Skeletal muscle tissue (tissue), 4 donors: ENCODE measurements around the gene SUMO3. TPM values are rescaled to one million over a fixed set of nuclear protein-coding genes. Genes with fewer than 3 reads are reported as not detected.

Experiments
- H3K27ac ChIP-seq: one replicate; pipeline ENCODE4 v1.7.0; 2013; ENCODE audit warnings: mild to moderate bottlenecking, low read depth, low read length, inconsistent platforms
- H3K27me3 ChIP-seq, 3 donors: one replicate each; pipeline ENCODE4 v1.7.0; 2013; ENCODE audit warnings: low read length in 3 of 3; ENCODE audit not compliant: control insufficient read depth in 3 of 3, insufficient read depth in 3 of 3
- H3K36me3 ChIP-seq, 3 donors: one replicate each; pipeline ENCODE4 v1.7.0; 2013; ENCODE audit warnings: low read length in 3 of 3; ENCODE audit not compliant: control insufficient read depth in 3 of 3, insufficient read depth in 3 of 3
- H3K4me1 ChIP-seq, 3 donors: one replicate each; pipeline ENCODE4 v1.7.0; 2013; ENCODE audit warnings: low read length in 3 of 3, mild to moderate bottlenecking in 3 of 3; ENCODE audit not compliant: control insufficient read depth in 3 of 3, insufficient read depth in 3 of 3
- H3K4me3 ChIP-seq, 3 donors: one replicate each; pipeline ENCODE4 v1.7.0; 2013; ENCODE audit warnings: low read length in 3 of 3
- H3K9ac ChIP-seq, 3 donors: one replicate each; pipeline ENCODE4 v1.7.0; 2013; ENCODE audit warnings: low read length in 3 of 3, mild to moderate bottlenecking in 3 of 3, moderate library complexity in 2 of 3, low read depth in 1 of 3
- H3K9me3 ChIP-seq, 3 donors: one replicate each; pipeline ENCODE4 v1.7.0; 2013; ENCODE audit warnings: low read length in 3 of 3; ENCODE audit not compliant: control insufficient read depth in 3 of 3
- total RNA-seq: library from RNA; depleted of rRNA; stranded (reverse); fragments of >200 nt; gene quantifications from one replicate; pipeline ENCODE4 v1.2.3, GENCODE V29; 2014
- donor health status: Osteomylitis.

The SUMO3 gene
- total RNA-seq, 1 donor from 2014 or later, result 28.7 TPM

DNA sequence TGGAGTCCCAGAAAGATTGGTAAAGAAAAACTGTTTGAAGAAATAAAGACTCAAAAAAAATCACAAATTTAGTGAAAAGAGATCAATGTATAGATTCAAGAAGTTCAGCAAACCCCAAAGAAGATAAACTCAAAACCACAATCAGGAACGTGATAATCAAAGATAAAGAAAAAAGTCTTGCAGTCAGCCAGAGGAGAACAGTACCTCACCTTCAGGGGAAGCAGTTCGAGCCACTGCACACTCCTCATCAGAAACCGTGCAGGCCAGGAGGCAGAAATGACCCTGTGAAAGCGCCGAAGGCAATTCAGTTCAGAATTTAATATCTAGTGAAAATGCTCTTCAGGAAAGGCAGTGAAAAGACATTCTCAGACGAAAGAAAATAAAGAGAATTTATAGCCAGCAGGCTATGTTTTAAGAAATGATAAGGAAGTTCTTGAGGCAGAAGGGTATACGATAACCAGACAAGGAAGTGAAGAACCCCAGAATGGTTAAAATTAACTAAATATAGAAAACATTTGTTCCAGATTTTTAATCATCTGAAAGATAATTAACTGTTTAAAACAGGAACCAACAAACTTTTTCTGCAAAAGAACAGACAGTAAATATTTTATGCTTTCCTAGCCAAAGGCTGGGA is 13.5 kb upstream of the SUMO3 start:
- no peaks in the 10 kb centered on the region for H3K36me3 ChIP-seq
- no peak overlapping the region for H3K27ac ChIP-seq
- H3K27me3 ChIP-seq, result peaks cover 3 to 7% (median 6%) of the 10 kb centered on the region in 3 donors
- peaks cover under 1 to 5% (median under 1%) of the 10 kb centered on the region in 3 donors for H3K4me1 ChIP-seq
- H3K4me3 ChIP-seq, result no peak overlapping the region
- peaks cover 6 to 10% (median 8%) of the 10 kb centered on the region in 3 donors for H3K9me3 ChIP-seq
- H3K9ac ChIP-seq, result no peak overlapping the region

DNA sequence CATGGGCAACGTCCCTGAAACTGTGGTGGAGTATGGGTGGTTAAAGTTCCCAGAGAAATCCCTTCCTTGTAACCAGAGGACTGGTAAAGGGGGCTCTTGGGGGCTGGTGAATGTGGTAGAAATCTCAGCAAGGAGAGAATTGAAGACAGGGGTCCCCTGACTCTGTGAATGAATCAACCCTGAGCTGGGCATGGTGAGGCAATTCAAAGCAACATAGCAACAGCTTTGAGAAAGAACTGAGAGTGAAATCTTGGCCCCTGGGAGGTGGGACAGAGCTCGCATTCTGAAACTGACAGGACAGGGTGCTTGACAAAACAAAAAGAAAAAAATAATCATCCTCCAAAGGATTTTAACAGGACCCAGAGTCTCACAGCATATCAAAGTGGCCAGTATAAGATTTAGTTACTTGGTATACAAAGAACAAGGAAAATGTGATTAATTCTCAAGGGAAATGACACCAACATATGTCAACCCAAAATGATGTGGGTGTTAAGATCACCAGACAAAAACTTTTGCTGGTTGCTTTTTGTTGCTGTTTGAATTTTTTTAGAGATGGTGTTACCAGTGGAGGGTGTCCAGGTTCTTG is 11.7 kb upstream of the SUMO3 start:
- Histone ChIP-seq H3K4me1 (no peaks in the 10 kb centered on the region), H3K36me3 (no peaks in the 10 kb centered on the region), H3K27ac (no peak overlapping the region), H3K9me3 (peaks cover 6 to 10% (median 8%) of the 10 kb centered on the region in 3 donors), H3K4me3 (no peak overlapping the region), H3K27me3 (peaks cover 1 to 5% (median 3%) of the 10 kb centered on the region in 3 donors), H3K9ac (no peak overlapping the region)

DNA sequence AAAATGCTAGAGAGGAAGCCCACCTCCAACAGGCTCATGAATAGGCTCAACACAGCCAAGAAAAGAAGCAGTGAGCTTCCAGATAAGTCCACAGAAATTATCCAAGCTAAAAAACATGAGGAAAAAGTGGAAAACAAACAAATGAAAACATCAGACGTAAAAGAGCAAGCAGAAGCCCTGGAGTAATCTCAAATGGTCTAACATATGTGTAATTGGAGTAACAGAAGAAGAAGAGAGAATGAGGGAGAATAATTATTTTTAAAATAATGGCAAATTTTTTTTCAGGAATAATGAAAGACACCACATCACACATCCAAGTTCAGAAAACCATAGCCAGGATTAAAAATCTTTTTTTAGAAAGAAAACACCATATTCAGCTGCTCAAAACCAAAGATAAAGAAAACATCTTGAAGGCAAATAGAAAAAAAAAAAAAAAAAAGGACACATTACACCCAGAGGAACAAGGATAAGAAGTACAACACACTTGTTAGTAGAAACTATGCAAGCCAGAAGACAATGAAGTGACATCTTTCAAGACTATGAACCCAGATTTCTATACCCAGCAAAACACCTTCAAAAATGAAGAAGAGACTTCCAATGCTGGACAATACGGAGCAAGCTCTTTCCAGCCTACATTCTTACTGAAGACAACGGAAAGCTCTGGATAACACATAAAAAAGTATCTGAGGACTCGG is 10.6 kb upstream of the SUMO3 start:
- no peaks in the 10 kb centered on the region for H3K4me1 ChIP-seq
- no peaks in the 10 kb centered on the region for H3K27me3 ChIP-seq
- H3K9ac ChIP-seq, result no peak overlapping the region

DNA sequence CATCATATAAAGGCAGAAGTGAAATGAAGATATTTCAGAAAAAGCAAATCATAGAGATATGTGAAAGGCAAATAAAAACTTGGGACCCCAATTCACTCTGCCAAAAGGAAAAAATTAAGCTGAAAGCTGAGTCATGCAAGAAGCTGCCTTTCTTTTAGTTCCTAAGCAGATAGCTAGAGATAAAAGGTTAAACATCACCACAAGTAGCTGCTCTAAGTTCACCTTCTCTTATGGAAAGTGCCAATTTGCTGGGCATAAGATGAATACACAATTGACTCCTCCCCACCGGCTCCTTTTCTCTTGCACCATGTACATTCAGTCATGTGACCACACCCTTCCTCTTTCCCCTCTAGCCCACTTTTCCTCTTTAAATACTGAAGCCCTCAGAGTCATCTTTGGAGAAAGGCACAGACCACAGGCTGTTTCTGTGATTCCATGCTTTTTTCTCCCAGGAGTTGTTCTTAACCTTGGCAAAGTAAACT is 5.4 kb upstream of the SUMO3 start:
- peaks cover 13 to 15% (median 14%) of the 10 kb centered on the region in 3 donors for H3K9me3 ChIP-seq
- no peak overlapping the region for H3K27ac ChIP-seq
- H3K4me3 ChIP-seq, result no peak overlapping the region
- no peaks in the 10 kb centered on the region for H3K36me3 ChIP-seq
- H3K4me1 ChIP-seq, result peaks cover 0 to 5% (median 2%) of the 10 kb centered on the region in 3 donors
- no peaks in the 10 kb centered on the region for H3K27me3 ChIP-seq
- H3K9ac ChIP-seq, result no peak overlapping the region

More for the DNA sequence above, 10.6 kb upstream of the SUMO3 start:
- Histone ChIP-seq H3K36me3 (no peaks in the 10 kb centered on the region), H3K27ac (no peak overlapping the region), H3K4me3 (no peak overlapping the region), H3K9me3 (peaks cover 6 to 10% (median 8%) of the 10 kb centered on the region in 3 donors)

DNA sequence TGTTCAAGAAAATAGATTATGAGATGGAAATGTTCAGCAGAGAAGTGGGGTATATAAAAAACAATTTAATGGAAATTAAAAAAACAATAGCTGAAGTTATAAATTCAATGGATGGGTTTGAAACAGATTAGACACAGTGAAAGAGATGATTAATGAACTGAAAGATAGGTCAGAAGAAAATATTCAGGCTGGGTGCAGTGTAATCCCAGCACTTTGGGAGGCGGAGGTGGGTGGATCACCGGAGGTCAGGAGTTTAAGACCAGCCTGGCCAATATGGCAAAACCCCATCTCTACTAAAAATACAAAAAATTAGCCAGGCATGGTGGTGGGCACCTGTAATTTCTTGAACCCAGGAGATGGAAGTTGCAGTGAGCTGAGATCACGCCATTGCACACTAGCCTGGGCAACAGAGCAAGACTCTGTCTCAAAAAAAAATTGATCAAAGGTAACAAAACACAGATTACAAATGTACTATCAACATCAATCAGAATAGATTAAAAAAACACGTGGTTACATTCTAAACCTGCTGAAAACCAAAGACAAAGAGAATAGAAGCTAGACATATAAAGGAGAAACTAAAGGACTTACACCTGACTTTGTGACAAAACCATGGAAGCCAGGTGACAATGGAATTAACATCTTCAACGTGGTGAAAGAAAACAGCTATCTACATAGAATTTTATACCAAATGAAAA is 4.8 kb upstream of the SUMO3 start:
- Histone ChIP-seq H3K4me3 (no peak overlapping the region), H3K9ac (no peak overlapping the region), H3K27me3 (no peaks in the 10 kb centered on the region), H3K9me3 (peaks cover 9 to 12% (median 9%) of the 10 kb centered on the region in 3 donors), H3K36me3 (no peaks in the 10 kb centered on the region), H3K27ac (no peak overlapping the region), H3K4me1 (peaks cover 0 to 5% (median 2%) of the 10 kb centered on the region in 3 donors)

DNA sequence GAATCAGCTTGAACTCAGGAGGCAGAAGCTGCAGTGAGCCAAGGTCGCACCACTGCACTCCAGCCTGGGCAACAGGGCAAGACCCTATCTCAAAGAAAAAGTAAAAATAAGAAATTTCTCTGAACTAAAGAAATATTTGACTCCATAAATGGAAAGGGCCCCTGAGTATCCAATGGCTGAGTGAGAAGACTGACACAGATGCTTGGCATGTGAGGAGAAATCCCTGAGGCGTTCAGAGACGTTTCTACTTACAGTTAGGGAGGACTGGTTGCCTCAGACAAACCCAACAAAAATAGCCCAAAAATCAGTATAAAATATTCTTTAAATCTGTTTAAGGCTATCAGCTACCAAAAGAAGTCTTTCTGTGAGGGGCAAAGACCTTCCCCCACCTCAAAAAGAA is 3.0 kb upstream of the SUMO3 start:
- H3K9me3 ChIP-seq, result peaks cover 6 to 9% (median 8%) of the 10 kb centered on the region in 3 donors
- no peaks in the 10 kb centered on the region for H3K36me3 ChIP-seq
- no peak overlapping the region for H3K4me3 ChIP-seq
- H3K27ac ChIP-seq, result no peak overlapping the region
- H3K4me1 ChIP-seq, result peaks cover 6 to 20% (median 12%) of the 10 kb centered on the region in 3 donors
- no peak overlapping the region for H3K9ac ChIP-seq
- no peaks in the 10 kb centered on the region for H3K27me3 ChIP-seq

DNA sequence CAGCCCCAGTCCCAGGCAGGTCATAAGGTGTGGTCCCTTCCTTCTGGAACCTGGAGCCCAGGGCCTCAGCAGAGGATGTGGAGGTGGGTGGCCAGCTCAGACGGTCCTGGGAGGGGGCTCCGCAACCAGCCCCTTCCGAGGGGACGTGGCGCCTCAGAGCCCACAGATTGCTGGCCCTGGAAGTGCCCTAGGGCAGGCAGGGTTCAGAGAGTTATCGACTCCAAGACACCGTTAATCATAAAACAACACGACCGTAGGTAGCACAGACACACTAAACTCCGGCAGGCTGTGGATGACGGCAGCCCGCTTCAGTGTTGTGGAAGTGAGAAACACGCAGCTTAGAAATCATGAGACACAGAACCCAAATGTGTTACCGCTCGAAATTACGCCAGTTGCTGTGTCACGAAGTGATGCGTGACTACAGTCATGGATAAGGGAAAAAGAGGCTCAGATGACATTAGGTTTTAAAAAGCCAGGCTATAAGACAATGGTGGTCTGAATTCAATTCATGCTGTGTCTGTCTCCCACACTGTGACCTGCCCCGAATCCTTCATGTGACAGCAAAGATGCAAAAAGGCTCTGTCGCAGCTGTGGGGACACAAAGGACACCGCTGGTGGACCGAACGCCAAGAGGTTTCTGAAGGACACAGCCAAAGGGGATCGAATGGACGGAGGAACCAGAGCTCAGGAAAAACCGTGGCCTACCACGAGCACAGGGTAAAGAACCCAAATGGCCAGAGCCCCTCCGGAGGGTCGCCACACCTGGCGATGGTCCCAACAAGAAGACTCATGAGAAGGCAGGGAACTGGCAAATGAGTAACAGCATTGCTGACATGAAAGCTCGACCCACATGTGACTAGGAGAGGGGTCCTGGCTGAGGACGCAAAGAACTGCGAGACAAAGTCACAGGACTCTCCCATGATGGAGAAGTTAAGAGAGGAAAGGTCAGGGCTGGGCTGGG is 1.7 kb upstream of the SUMO3 start:
- Histone ChIP-seq H3K9me3 (peaks cover 6 to 9% (median 8%) of the 10 kb centered on the region in 3 donors), H3K4me1 (peaks cover 9 to 33% (median 19%) of the 10 kb centered on the region in 3 donors), H3K36me3 (no peaks in the 10 kb centered on the region), H3K27ac (no peak overlapping the region), H3K27me3 (no peaks in the 10 kb centered on the region), H3K9ac (no peak overlapping the region), H3K4me3 (no peak overlapping the region)

DNA sequence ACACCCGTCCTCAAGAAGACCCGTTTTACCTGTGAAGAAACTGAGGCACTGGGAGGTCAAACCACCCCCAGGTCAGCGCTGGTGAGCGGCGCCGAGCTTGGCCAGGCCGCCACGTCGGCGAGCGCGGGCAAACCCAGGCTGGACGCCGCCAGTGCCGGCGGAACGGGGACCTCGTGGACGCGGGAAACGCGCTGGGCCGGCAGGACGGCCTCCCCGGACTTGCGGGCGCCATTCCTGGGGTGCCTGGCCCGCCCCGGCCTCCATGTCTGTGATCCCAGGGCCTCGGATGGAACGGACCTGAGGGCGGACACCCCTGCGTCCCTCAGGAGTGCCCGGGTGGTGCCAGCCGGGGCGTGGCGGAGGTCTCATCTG is 764 bp upstream of the SUMO3 start:
- Histone ChIP-seq H3K9ac (peak overlapping the region; percentile 74 to 88 (median 82)), H3K4me1 (peaks cover 9 to 35% (median 19%) of the 10 kb centered on the region in 3 donors), H3K27me3 (no peaks in the 10 kb centered on the region), H3K27ac (peak overlapping the region; percentile 85), H3K4me3 (peak overlapping the region; percentile 23 to 75 (median 72)), H3K9me3 (peaks cover 6 to 9% (median 8%) of the 10 kb centered on the region in 3 donors), H3K36me3 (peaks cover 0 to 3% (median 3%) of the 10 kb centered on the region in 3 donors)

DNA sequence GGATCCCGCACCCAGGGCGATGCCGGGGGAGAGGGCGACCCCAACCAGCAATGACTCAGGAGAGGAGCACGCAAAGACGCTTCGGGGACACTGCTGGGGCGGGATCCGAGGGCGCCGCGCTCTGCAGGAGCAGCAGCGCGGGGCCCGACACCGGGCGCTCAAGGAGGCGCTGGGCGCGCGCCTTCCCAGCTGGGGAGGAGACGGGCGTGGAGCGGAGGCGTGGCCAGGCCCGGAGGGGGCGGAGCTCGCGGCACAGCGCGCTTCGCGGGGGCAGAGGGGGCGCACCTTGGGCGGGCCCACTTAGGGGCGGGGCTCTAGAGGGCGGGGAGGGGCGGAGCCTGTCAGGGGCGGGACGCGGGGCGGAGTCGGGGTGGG is 369 bp downstream of the SUMO3 start:
- Histone ChIP-seq H3K27ac (peak overlapping the region; percentile 85), H3K27me3 (no peaks in the 10 kb centered on the region), H3K9ac (peak overlapping the region; percentile 51 to 88 (median 56)), H3K36me3 (peaks cover 3 to 13% (median 10%) of the 10 kb centered on the region in 3 donors), H3K9me3 (peaks cover 2 to 4% (median 3%) of the 10 kb centered on the region in 3 donors), H3K4me3 (peak overlapping the region; percentile 65 to 77 (median 75)), H3K4me1 (peaks cover 9 to 35% (median 19%) of the 10 kb centered on the region in 3 donors)
